Gastrocnemius medialis (tissue), 4 donors: ENCODE results near the gene NBEA.

Source experiments
- CTCF ChIP-seq, 5 experiments: fragments of 450-650 bp in 3 of 5; fragments of 200-600 bp in 2 of 5; sonication (generic) in 2 of 5; IDR thresholded peaks in 4 of 5; conservative IDR thresholded peaks in 1 of 5; 1 replicate in 4 of 5; 2 replicates in 1 of 5; pipeline ENCODE4 v1.5.1; 2016 to 2019; ENCODE audit warnings: antibody characterized with exemption in 5 of 5, mild to moderate bottlenecking in 3 of 5, moderate library complexity in 3 of 5
- POLR2A ChIP-seq, 2 donors: fragments of 450-650 bp; IDR thresholded peaks; one replicate each; pipeline ENCODE4 v1.6.1; 2017; ENCODE audit warnings: antibody characterized with exemption in 2 of 2, mild to moderate bottlenecking in 2 of 2, moderate library complexity in 2 of 2

- TF ChIP-seq POLR2A (IDR thresholded peaks at IDR 0.05) (no peak), CTCF (IDR thresholded peaks at IDR 0.05 in 4 of 5, conservative IDR thresholded peaks at IDR 0.05 in 1 of 5) (no peak)
Observed at GRCh38 chr13:34990399-34991214, 48.5 kb downstream of the NBEA start.
